AG20443 (cell line): Measurements from ENCODE around the gene ANKRD66.
A peak's percentile ranks its signal among the peaks of the same experiment; 100 is the strongest.
"Not testable (repeated sequence)": the region's sequence is repeated elsewhere in the genome, so short reads cannot be mapped to it uniquely, and the experiment has no call there.

Experiments
- DNase-seq: peaks from one replicate; pipeline ENCODE4 v3.0.0; 2012; ENCODE audit warnings: low spot score, mixed read lengths

ANKRD66 gene

DNA sequence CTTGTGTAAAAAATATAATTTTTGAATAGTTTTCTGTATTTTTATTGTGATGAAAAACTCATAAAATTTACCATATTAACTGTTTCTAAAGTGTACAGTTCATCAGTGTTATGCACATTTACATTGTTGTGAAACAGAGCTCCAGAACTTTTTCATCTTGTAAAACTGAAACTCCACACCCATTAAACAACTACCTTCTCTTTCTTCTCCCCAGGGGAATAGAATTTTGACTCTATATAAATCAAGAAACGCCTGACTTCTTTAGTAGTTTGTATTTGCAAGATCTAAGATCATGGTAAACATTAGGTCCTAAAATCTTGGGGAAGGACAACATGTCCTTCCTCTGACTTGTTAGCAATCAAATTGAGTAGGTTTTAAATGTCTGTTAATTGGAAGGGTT is 9.1 kb downstream of the ANKRD66 start:
- no peak for DNase-seq

DNA sequence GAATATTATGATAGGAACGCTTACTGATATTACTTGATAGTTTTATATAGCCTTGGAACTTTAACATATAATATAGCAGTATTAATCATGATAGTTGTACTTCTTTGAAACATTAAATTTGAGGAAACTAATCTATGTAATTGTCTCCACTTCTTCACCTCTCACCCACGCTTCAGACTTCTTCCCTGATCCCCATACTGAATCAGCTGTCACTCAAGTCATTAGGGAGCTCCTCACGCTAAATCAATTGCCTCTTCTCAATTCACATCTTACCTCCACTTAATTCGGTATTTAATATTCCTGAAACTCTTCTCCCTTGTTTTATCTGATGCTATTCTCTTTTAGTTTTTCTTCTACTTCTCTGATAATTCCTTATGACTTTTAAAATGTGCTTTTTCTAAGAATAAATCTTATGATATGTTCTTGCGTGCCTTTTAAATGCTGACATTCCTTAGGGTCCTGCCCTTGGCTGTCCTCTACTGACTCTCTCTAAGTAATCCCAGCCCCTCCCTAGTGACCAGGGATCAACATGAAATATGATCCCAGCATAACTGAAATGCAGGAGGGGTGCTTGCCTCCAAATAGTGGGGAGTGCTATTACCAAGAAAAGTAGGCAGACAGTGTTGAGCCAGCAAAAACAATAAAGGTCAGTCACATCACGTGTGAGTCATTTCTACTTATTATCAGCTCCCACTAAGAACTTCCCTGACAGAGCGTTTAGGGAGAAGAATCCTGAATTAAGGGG is 9.9 kb downstream of the ANKRD66 start:
- no peak for DNase-seq

GRCh38 chr6:46757214-46757596 is 10.5 kb downstream of the ANKRD66 start:
- no peak for DNase-seq

GRCh38 chr6:46758960-46759753 is 12.4 kb downstream of the ANKRD66 start:
- no peak for DNase-seq

GRCh38 chr6:46760925-46761324 is 14.2 kb downstream of the ANKRD66 start:
- no peak for DNase-seq

DNA sequence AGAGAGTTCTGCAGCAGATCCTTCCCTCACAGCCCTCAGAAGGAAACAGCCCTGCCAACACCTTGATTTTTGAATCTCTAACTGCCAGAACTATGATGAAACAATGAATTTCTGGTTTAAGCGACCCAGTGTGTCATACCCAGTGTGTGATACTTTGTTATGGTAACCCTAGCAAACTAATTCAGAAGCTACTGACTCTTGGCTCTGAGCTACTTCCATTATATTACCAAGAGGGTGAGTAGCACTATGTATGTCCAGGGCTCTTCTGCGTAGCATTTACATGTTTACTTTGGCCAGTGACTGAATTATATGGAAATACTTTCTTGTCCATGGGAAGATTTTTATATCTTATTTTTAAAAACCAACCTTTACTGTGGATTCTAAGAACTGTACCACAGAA is 16.7 kb downstream of the ANKRD66 start:
- no peak for DNase-seq

DNA sequence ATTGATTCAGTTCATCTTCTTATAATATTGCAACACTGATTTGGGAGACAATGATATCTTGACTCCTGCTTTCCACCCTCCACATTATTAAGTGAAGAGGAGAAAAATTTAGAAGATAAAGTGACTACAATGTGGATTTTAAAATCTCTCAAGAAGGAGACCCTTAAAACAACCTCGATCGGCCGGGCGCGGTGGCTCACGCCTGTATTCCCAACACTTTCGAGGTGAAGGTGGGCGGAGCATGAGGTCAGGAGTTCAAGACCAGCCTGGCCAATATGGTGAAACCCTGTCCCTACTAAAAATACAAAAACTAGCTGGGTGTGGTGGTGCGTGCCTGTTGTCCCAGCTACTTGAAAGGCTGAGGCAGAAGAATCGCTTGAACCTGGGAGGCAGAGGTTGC is 17.5 kb downstream of the ANKRD66 start:
- DNase-seq, result not testable (repeated sequence)

- DNase-seq, result no peak
Observed at GRCh38 chr6:46764961-46765360, 18.2 kb downstream of the ANKRD66 start.

- no peak for DNase-seq
Observed at GRCh38 chr6:46772016-46772415, 25.3 kb downstream of the ANKRD66 start.

DNA sequence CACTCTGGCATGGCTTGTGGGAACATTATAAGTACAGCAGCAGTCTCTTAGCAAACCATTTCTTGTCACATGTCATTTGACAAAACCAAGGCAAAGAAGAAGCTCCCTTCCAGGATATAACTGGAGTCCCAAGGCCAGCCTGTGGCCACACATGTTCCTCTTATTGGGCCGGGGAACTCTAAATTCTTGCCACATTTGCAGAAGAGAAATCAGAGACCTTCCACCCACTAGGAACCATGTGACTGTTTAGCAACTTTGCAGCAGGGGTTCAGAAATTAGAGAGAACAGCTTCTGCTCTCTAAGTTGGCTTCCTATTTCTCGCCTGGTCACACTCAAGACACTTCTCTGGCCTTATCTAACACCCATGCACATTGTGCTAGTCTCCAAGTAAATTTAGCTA is 26.0 kb downstream of the ANKRD66 start:
- DNase-seq, result no peak

DNA sequence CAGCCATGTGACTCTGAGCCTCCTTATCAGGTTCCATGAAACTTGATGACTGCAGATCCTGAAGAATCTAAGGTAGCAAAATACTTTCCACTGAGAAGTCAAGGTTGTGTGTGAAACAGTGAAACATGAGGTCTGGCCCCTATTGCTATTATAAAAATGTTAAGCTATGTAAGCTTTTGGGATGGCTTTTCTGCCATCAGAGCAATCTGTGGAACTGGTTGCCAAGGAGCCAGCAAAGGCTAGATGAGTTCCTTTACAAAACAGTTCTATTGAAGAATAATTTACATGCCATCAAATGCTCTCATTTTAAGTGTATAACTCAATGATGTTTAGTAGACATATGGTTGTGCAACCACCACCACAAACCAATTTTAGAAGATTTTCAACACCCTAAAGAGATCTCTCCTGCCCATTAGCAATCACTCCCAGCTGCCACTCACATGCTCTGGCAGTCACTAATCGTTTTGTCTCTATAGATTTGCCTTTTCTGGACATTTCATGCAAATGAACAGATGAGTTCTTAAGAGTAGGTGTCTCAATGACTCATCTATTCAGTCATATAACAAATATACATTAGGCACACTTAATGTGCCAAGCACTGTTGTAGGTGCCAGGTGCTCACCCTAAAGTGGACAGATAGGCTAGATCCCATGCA is 26.6 kb downstream of the ANKRD66 start:
- DNase-seq, result no peak

DNA sequence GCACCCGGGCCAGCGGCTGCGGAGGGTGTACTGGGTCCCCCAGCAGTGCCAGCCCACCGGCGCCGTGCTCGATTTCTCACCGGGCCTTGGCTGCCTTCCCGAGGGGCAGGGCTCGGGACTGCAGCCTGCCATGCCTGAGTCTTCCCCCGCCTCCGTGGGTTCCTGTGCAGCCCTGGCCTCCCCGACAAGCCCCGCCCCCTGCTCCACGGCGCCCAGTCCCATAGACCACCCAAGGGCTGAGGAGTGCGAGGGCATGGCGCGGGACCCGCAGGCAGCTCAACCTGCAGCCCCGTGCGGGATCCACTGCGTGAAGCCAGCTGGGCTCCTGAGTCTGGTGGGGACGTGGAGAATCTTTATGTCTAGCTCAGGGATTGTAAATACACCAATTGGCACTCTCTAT is 28.0 kb downstream of the ANKRD66 start:
- DNase-seq, result not testable (repeated sequence)

DNA sequence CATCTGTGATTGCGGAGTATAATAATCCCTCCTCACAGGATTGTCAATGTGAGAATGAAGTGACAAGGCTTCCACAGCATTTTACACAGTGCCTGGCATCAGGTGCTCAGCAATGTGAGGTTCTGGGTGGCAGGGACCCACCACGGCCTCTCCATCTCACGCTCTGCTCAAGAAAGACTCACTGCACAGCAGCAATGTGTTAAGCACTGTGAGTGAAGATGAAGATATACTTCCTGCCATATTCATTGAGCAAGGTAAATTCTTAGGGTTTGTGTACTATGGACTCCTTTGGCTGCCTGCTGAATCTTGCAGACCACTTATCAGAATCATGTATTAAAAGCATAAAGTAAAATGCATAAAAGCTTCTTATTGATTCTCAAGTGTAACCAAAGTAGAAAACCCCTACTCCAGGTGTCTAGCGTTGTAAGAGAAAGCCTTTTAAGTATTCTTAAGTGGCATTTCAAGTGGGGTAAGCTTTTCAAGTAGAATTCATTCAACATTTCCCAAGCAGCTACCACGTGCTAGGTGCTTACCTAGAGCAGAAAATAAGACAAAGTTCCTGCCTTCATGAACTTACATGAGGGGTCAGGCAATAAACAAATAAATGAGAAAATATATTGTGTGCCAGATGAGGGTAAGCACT is 29.5 kb downstream of the ANKRD66 start:
- no peak for DNase-seq

- DNase-seq, result no peak
Observed at GRCh38 chr6:46777476-46778346, 31.0 kb downstream of the ANKRD66 start.

GRCh38 chr6:46781478-46782378 is 35.0 kb downstream of the ANKRD66 start:
- peak; percentile 37 for DNase-seq

DNA sequence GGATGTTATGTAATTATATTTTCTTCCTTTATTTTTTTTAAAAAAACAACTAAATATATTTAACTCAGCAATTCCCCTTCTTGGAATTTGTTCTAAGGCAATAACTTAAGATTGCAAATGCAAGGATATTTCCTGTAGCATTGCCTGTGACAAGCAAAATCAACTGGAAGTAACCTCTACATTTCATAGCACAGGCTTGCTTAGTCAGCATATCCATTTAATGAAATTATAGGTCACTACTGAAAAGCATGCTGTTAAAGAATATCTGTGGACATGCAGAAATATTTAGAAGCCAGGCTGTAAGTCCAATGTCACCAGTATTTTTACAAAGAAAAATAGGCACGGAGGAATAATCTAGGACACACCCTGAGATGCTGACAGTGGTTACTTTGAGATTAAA is 37.8 kb downstream of the ANKRD66 start:
- DNase-seq, result no peak

GRCh38 chr6:46787871-46788540 is 41.3 kb downstream of the ANKRD66 start:
- DNase-seq, result no peak

GRCh38 chr6:46788791-46789190 is 42.1 kb downstream of the ANKRD66 start:
- DNase-seq, result no peak

DNA sequence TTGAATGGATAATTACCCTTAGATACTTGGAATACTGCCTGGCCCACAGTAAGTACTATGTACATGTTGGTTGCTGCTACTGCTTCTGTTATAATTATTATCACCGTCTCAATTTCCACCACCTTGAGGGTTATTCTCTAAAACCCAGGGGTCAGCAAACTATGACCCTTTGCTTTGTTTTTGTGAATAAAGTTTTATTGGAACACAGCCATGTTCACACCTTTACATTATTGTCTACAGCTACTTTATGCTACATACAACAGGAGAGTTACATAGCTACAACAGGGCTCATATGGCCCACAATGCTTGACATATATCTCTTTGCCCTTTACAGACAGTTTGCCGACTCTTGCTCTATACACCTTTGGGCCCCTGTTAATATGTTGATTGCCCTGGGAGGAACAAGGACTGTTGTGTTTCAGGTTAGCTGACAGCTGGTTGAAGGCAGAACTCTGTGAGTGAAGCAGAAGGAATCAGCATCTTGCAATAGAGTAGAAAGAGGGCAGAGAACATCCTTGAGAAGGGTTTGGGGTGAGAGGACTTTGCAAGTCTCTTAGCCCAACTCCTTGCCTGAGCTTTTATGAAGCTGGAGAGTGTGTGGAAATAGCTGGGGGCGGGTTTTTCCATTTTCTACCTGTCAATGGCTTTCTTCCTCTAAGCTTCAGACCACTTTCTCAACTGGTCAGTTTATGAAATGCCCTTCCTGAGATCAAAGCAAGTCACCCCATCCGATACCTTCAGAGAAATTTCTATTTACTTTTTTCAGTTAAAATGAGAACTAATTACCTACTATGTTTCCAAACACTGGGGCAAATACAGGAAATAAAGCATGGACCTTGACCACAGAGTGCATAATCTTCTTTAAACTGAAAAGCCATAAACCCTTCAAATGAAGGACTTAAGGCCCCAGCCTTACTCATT is 43.0 kb downstream of the ANKRD66 start:
- no peak for DNase-seq
